Left renal cortex interstitium (tissue), 4 donors: Measurements from ENCODE around the gene ALAS1. TPM values are rescaled to one million over a fixed set of nuclear protein-coding genes. Genes with fewer than 3 reads are reported as not detected.
A peak's percentile ranks its signal among the peaks of the same experiment; 100 is the strongest.

Experiments used
- DNase-seq, 4 donors: peaks; one replicate each; pipeline ENCODE4 v3.0.0-alpha.2; 2013; ENCODE audit warnings: low read depth in 4 of 4, low spot score in 2 of 4, missing footprints in 1 of 4
- polyA plus RNA-seq, 4 donors: library from polyadenylated mRNA; unstranded; fragments of 120-200 nt; gene quantifications; one replicate each; pipeline ENCODE4 v1.2.1, GENCODE V29; 2013; ENCODE audit not compliant: insufficient read length in 4 of 4

Gene ALAS1
- polyA plus RNA-seq, 4 donors, result 44.4 to 48.8 (median 47.9) TPM

DNA sequence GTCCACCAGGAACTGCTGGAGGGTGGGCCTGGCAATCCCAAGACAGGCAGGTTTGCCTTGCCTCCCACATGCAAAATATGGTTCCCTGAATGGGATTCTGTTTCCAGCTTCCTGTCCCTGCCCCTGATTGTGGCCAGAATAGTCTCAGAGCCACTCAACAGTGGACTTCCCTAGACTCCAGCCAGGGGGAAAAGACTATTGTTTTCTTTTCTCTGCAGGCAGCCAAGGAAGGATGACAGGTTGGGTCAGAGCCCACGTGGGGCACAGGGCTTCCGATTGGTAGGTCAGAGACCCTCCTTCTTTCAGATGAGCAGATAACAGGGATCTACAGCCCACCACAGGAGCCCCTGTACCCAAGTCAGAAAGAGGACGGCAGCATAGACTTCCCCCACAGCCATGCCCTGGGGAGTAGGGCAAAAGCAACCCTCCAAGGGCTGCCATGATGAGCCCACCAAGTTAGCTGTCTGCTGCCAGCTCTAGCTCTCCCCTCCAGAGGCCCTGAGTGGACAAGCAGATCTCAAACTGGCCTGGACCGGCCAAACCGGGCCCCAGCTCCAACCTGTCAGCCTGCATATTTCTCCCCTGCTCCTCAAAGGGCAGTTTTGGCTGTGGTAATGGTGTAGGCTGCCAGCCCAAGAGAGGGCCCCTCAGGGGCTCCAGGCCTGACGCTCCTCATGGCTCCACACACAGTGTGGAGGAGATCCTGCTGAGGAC is 21.1 kb downstream of the ALAS1 start:
- peak in 1 of 4 donors; percentile 50 for DNase-seq

DNA sequence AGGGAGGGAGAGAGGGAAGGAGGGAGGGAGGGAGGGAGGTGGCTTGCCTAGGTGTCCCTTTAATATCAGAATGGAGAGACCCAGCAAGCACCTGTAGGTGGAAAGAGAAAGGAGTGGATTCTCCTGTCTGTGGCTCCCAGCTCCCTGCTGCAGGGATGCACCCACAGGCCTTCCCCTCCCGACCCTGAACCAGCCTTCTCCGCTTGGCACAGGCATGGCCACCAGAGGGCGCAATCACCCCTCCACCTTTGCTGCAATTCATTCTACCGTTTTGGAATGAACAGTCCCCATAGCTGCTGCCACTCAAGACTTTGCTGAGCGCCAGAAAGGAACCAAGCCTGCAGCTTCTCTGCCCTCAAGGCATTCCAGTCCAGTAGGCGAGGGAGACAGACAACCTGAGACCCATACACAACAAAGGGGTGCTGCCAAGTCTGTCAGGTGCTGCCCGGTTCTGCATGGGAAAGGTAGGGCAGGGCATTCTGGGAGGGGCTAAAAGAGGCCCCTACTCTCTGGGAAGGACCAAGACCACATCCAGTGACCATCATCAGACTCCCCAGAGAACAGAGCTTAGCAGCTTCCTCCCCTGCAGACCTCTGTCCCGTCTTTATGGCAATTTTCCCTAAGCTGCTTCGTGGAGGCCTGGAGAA is 22.5 kb downstream of the ALAS1 start:
- DNase-seq, result peak in 1 of 4 donors; percentile 76

DNA sequence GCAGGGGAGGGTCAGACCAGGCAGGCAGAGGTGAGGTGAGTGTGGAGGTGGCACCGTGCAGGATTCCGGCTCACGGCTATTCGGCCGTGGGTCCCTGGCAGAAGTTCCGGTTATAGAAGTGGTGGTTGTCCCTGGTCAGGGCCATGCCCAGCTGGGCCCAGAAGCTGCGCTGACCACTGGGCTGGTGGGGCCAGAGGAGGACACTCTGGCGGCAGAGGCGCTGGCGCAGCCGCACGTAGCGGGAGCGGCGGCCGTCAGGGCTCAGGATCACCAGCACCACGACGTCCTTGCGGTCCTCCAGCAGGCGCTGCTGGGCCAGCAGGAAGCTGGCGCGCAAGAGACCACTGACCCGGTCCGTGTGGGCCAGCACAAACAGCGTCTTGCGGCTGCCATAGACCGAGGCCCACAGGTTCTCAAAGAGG is 23.2 kb downstream of the ALAS1 start:
- no peak for DNase-seq

DNA sequence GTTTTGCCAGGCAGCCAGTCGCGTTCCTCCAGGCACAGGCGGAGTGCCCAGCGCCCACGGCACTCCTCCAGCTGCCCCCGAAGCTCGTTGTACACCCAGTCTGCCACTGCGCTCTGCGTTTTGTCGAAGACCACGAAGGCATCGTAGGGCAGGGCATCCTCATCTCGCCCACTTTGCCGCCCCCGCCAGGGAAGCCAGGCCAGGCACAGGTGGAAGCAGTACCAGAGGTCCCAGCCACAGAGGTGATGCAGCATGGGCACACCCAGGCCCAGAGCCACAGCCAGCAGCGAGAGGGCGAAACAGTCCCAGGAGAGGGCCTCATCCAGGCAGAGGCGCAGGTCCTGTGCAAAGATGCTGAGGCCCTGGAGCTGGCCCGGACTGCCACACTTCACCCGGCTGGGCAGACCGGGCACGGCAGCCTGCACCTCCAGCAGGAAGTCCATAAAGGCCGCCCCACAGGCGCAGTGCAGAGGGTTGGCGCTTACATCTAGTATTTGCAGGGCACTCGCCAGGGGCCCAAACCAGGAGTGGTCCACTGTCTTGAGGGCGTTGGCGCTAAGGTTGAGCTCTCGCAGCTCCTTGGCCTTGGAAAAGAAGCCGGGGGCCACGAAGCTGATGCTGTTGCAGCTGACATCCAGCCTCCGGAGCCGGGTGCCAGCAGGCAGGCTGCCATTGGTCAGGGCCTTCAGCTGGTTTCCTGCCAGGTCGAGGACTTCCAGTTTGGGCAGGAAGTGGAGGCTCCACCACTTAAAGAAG is 23.8 kb downstream of the ALAS1 start:
- DNase-seq, result no peak

DNA sequence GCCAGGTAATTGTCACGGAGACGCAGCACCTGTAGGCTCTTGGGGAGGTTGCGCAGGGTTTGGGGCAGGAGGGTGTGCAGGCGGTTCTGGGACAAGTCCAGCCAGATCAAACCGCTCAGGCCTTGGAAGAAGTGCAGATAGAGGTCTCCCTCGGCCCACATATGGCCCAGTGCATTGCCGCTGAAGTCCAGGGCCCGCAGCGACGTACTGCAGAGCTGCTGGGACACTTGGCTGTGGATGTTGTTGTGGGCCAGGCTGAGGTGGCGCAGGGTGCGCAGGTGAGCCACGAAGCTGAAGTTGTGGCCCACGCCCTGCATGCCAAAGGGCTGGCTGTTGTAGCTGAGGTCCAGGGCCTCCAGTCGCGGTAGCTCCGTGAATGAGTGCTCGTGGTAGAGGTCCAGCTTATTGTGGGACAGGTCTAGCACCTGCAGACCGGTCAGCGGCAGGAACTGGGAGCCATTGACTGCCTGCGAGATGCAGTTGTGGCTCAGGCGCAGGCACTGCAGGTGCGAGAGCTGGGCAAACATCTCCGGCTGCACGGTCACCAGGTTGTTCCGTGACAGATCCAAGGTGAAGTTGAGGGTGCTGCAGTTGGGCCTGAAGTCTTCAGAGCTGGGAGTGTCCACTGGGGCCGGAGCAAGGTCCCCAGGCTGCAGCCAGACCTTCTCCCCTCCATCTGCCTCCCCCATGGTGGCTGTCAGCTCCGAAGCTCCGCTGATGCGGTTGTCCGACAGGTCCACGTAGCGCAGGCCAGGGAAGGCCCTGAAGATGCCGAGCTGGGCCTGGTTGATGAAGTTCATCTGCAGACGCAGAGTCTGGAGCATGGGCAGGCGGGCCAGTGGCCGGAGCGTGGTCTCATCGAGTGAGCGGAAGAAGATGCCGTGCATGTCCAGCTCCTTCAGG is 24.6 kb downstream of the ALAS1 start:
- DNase-seq, result no peak

DNA sequence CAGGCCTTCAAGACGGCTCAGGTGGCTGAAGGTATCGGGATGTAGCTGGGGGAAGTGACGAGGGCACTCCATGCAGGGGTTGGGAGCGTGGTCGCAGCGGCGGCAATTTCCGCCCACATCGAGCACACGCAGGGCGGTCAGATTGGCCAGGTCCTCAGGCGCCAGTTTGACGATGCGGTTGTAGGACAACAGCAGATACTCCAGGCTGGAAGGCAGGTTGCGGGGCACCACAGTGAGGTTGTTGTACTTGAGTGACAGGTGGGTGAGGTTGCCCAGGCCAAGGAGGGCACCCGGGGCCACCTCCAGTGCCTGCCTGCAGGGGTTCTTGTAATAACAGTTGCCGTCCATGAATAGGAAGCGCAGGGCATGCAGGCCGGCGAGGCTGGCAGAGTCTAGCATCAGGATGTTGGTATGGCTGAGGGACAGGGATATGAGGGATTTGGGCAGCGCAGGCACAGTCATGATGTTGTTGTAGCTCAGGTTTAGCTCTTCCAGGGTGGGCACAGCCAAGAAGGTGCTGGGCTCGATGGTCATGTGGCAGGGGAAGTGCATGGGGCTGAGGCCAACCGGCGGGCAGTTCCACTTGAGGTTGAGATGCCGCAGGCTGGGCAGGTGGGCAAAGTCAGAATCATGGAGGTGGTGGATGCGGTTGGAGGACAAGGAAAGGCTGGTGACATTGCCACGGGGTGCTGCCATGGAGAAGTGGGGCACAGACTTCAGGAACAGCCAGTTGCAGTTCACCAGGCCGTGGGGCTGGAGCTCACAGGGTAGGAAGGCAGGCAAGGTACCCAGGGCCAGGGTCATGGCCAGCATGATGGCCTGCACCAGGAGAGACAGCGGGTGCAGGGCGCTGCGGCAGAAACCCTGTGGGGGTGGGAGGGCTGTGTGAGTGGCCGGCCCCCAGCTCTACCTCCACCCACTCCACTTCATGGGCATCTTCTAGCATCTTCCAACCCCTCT is 25.8 kb downstream of the ALAS1 start:
- no peak for DNase-seq

DNA sequence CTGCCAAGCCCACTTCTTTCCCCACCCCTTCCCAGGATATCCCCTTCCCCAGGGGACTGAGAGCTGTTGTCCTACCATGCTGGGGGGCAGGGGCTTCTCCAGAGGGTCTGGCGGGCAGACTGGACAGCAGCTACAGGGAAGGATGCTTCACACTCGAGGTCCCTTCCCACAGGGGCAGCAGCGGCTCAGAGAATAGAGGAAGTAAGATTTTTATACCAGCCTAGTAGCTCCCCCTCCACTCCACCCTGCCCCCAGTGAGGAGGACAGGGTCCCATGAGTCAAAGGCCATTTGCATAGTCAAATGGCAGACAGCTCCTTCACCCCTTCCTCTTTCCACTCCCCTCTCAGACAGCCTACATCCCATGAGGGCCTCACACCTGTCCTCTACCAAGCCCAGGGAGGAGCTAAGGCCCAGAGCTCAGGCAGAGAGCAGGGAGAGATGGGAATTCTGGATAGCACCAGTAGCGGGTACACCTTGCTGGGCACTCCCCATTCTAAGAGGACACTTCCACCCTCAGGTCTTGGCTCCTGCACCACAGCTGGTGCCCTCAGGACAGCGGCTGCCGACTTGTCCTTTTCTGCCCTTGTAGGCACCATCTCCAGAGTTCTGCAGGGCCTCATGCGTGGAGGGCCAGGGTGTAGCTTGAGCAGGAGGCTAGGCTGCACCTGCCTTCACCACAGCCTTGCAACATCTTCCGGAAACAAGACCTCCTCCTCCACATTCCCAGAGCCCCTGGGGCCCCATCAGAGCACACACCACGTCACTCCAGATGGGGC is 27.7 kb downstream of the ALAS1 start, which contains the start of gene TLR9:
TLR9 (minus strand) TSS at position 194 of the 777 bp plus-strand sequence; CDS start at position 78, 116 bp downstream.
- no peak for DNase-seq

DNA sequence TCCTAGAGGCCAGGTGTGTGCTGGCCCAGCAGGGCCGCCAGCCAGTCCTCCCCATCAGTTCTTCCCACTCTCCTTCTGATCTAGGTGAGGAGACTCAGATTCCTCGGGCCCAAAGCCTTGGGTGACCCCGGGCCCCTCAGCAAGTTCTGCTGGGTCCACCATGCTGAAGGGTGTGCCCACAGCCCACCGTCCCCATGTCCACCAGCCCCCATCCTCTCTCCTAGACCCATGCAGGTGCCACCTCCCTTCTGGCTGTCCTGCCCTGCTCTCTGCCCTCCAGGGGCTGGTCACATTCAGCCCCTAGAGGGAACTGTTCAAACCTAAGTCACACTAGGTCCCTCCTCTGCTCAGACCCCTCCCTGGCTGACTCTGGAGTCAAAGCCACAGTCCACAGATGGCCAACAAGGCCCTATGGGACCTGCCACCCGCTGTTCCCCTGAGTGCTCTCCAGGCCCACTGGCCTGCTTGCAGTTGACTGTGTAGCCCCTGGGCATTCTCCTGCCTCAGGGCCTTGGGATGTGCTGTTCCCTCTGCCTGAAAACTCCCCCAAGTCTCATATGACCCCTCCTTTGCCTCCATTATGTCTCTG is 28.4 kb downstream of the ALAS1 start:
- no peak for DNase-seq

DNA sequence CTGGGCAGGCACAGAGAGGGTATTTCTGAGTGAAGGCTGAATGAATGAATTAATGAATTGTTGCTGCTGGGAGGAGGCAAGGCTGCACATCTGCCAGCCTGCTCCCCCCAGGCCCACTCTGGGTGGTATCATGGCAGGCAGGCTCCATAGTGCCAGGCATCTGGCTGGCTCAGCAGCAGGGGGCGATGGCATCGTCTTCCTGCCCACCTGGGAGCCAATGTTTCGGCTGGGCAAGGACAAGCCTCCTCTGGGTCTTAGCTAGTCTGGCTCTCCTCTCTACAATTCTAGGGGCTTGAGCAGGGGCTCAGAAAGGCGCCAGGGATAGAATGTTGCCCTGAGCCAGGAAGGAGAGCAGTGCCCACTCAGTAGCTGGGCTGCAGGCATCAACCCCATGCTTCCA is 29.2 kb downstream of the ALAS1 start:
- no peak for DNase-seq

DNA sequence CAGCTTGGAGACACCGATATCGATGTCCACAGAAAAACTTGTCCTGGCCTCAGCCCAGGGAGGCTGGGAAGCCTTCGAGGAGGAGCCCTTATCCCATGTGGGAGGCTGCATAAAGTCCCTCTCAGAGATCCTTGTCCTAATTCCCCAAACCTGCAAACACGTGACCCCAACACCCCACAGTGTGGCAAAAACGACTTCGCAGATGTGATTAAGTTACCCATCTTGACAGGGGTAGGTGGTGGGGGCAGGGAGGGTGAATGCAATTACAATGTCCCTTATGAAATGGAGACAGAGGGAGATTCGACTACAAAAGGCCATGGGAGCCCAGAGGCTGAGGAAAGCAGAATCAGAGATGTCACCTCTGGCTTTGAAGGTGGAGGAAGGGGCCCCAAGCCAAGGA is 29.8 kb downstream of the ALAS1 start:
- DNase-seq, result no peak

DNA sequence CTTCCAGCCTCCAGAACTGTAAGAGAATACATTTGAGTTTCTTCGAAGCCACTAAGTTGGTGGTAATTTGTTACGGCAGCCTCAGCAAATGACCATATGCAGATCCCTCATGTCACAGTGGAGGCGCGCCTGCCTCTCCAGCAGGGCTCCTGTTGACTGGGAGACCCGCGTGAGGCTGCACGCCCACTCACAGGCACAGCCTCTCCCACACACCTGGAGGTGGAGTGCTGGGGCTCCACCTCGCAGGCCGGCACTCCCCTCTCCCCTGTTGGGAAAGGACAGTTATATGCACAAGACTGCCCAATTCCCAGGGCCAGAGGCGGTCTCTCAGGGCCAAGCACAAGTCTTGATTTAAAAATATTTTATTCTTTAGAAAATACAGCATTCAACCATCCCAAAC is 30.3 kb downstream of the ALAS1 start:
- no peak for DNase-seq

DNA sequence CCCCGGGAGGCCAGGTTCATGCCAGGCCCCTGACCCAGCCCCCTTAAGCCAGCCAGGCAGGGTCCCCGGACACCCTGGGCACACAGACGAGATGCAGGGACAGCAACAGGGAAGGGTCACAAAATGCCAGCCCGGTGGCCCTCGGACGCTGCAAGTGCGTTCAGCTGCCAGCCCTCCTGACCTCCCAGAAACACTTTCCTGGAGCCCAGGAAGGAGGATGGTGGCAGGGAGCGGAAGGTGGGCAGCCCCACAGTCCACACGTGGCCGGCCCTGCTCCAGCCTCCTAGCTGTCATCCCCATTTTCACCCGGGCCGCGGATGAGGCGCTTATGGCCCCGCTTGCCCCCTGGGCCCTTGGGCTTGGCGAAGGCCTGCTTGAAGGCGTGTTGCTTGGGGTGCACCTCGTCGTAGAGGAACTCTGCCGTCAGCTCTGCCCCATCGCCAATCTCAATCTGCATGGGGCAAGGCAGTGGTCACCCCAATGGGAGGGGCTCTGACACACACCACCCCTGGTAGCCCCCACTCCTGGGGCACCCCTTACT is 30.9 kb downstream of the ALAS1 start:
- no peak for DNase-seq

DNA sequence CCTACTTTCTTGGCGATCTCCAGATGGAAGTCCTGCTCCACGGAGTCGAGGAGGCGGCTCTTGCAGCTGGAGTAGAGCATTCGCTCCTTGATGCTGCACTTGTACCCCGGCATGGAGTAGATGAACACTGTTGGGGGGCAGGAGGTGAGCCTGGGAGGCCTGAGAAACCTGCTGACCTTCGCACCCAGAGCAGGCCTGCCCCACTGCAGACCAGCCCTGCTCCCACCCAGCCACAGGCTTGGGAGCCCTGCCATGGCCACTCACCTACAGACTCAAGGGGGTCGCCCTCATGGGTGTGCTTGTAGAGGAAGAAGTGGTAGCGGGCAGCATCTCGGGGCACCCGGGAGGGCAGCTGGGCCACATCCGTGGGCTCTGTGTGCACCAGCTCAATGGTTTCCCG is 31.7 kb downstream of the ALAS1 start:
- no peak for DNase-seq

DNA sequence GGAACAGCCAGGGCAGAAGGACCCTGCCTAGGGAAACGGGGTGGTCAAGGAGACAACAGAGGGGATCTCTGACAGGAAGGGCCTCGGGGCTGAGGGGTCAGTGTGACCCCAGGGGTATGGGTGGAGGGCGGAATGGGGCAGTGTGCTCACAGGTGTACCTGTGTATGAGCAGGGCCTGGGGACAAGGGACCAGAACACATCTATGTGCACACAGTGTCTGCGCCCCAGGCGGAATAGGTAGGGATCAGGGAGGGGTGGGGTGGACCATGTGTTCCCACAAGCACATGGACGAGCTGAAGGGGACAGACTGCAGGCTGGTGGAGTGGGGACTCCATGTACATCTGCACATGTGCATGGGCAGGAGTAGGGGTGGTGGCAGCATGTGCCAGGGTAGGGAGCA is 32.5 kb downstream of the ALAS1 start:
- no peak for DNase-seq

DNA sequence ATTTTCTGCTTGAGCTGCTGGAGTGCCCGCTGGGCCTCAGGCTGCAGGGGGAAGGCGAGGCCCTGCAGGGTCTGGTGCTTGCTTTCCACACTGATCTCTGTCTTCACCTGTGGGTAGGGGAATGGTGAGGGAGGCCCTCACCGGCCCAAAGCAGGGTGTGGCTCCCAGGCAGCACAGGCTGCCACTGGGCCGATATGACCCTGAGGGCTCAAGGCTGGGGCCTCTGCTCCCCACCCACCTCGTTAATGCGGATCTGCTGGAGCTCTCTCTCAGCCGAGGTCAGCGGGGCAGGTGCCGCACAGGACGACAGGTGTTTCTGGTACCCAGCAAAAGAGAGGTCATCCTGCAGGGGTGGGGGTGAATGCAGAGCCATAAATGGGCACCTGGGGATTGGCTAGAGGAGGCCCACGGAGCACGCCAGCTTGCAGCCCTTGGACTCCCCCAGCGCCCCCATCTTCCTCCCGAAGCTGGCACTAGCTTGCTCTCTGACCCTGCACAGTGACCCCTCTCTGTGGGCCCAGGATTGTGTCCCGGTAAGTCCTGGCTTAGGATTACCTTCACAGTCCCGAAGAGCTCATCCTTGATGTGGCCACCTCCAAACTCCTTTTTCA is 33.0 kb downstream of the ALAS1 start:
- no peak for DNase-seq

DNA sequence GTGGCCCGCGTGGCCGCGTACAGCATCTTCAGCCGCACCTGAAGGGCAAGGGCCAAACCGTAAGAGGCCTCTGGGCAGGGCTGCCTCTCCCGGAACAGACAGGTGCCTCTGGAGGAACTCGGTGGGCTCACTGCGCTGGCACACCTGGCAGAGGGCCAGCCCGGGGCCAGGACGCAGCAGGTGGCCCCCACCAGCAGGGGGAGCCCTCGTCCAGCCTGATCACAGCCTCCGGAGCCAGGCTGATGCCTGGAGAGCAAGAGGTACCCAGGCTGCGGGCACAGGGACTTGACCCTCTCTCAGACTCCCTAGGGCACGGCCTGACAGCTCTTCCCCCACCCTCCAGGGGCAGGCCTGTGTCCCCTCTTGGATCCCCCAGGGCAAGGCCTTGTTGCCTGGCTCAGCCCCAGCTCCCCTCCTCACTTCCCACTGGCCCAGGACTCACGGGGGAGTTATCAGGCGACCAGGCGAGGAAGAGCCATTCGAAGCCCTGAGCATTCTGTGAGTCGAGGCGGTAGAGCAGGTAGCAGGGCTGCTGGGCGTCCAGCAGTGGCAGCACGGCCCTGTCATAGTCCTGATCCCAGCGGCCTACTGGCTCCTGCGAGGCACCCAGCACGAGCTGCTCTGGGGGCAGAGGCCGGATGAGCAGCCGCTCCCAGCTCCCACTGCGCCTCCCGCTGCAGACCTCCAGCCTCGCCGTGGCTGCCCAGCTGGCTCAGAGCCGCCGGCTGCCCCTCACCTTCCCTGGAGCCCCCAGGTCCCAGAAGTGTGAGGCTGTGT is 33.7 kb downstream of the ALAS1 start:
- DNase-seq, result no peak
